Measurements from ENCODE around the gene LASP1.
A peak's percentile ranks its signal among the peaks of the same experiment; 100 is the strongest.

LASP1 gene

DNA sequence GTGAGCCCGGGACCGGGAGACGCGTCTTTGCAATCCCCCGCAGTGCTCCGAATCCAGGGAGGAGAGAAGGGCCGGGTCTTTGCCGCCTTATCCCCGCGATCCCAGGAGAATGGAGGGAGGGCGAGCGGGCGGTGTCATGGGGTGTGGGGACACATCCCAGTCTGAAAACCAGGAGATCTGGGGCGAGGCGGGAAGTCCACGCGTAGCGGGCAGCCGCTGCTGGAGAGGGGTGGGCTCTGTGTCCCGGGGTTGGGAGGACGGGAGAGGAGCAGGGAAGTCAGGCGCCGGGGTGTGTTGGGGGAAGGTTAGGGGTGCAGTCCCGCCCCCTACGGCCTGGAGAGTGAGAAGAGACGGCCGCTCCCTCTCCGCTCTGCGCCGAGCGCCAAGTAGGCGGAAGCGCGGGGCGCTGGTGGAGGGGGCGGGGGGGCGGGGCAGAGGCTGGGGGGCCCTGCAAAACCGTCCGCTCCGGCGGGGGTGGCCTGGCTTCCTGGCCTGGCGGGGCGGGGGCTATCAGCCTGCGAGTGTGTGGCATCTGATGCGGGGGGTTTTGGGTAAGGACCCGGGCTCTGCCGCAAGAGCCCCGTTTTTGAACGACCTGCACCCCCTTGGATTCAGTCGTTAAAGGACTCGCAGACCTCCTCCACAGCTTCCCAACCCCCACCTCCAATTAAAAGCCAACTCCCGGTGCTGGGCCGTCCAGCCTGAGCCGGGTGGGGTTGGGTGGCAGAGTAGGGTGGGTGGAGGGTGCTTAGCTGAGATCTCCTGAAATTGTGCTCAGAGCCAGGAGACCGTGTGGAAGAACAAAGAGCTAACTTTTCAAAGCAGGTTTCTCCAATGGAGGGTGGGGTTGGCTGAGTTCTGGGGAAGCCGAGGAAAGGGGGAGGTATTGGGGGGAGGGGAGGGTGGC, 654 bp downstream of the LASP1 start:
- peak; percentile 55 for DNase-seq (ENCODE audit: low read depth)

DNA sequence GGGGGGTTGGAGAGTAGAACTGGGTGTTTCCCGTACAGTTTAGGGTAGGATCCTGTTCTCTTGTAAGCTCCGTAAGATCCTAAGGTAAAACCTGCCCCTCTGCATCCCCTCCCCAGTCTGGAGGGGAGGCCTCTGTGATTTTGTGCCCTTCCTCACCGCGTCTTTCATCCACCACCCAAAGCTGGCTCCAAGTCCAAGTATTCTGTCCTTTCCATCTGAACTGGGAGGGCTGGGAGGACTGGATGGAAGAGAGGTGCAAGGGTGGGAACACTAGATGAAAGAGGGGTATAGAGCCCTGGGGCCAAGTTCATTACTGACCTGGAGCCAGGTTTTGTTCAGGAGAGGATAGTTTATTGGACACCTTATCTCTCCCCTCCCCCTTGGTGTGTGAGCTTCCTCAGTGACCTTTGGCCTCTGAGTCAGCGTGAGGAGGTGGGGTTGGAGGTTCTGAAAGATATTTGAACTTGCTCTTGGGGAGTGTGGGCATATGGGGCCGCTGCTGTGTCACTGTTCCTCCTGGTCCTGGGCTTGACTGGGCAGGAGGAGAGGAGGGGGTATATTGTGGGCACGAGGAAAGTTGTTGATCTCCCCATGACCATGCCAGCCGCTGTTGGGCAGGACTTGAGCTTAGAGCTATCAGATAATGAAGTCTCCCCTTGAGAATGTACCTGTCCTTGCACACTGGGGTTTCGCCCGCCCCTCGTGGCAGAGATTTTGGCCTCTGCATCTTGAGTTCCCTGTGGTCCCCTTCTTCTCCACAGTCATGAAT, 1.6 kb downstream of the LASP1 start:
- DNase-seq (ENCODE audit: low read depth), result peak; percentile 55

DNA sequence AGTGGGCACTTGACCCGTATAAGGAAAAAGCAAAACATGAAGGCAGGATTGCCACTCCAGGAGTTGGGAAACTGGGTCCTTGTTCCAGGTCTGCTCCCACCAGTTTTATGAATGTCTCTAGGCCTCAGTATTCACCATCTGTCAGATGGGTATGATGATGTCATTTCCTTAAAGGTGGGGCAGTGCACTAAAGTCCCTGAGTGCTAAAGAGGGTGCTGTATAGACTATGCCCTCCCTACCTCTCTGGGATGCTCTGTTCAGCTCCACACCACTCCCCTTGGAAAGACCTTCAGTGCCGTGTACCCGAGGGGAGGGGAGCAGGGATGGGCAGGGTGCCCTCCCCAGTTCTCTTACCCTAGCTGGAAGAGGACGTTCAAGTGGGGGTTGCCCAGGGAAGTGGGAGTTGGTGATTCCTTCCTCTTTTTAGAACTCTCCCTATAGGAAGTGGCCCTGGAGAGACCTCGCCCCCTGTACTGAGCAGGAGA, 2.2 kb downstream of the LASP1 start:
- DNase-seq (ENCODE audit: low read depth), result no peak

DNA sequence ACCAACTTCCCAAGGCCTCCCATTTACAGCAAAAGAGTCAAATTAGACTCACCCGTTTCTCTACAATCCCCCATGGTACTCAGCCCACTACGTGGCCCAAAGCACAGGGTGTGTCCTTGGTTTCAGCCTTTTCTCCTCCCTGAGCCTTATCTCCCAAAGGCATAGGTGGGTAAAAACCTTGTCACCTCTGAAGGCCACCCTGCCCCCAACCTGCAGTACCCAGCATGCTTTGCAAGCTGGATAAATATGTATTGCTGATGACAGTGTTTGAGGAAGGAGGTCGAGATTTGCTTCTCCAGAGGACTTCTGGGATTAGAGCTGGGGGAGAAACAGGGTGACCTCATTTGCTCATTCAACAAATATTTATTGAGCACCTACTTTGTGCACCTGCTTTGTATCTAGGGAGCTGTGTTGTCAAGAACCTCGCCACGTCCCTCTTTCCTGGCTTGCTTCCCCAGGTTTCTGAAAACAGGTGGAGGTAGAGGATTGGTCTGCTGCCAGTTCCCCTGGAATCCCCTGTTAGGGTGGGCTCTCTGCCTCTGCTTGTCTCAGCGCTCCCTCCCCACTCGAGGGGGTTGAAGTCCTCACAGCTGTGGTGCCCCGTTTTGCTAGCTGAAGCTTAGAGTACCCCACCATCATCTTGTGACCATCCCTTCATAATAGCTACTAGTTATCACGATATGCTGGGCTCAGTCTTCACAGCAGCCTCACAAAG, 3.0 kb downstream of the LASP1 start:
- DNase-seq (ENCODE audit: low read depth), result no peak

DNA sequence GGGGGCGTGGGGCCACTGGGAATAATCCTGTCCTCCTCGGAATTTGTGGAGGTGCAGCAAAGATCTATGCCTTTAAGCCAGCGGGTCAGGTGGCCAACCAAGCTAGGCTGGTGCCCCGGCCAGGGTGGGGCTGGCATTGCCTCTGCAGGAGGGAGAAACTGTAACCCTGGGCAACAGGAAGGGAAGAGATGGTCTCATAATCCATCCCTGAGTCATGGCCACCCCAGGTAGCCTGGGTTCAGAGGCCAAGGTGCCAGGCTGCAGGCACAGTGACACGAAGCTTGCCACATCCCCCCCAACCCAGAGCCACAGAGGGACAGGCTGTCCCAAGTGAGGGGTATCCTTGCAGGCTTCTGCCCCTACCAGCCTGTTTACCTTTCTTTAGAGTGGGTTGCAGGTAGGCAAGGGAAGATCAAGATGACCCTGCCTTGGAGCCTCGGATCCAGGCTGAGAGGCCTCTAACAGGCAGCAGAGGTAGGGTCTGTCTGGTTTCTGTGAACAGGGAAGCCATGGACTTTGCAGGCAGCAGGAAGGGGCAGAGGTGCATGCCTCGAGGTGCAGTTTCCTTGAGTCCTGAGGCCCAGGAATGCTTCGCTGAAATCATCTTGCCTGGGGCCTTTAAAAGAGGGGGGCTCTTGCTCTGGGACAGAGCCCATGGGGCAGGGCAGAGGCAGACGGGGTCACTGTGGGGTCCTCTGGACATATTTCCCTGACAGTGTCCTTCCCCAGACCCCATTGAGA, 4.0 kb downstream of the LASP1 start:
- DNase-seq (ENCODE audit: low read depth), result no peak

DNA sequence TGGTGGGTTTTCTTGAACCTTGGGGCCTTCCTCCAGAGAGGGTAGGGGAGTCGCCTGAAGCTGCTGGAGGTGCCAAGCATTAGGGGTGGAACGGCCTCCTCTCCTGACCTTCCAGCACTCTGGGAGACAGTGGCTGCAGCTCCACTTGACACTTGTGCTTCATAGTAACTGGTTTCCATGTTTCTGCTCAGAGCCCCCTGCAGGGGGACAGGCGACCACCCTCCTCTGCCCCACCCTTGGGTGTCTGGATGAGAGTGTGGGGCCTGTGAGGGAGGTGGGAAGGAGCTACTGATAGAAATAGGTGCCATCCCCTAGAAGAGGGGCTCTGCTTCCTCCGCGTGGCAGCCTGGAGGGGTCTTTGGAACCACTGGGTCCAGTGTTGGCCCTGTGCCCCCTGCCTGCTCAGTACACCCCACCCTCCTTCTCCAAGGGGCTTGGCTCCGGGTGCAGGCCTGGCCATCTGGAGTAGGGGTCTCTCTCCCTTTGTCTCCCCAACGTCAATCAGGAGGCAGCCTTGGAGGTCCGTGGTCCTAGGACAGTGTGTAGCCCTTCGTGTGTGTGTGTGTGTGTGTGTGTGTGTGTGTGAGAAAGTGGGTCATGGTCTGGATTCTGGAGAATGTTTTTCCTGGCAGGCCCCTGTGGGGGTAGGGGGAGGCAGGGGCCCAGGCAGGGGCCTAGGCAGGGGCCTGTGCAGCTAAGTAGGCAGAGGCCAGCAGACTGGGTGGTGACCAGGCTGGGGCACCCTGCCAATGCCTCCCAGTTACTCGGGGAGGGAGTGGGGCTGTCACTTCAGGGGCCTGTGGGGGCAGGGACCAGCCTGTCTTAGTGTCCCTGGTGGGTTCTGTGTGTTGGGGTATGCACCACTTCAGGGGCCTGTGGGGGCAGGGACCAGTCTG, 4.9 kb downstream of the LASP1 start:
- no peak for DNase-seq (ENCODE audit: low read depth)

DNA sequence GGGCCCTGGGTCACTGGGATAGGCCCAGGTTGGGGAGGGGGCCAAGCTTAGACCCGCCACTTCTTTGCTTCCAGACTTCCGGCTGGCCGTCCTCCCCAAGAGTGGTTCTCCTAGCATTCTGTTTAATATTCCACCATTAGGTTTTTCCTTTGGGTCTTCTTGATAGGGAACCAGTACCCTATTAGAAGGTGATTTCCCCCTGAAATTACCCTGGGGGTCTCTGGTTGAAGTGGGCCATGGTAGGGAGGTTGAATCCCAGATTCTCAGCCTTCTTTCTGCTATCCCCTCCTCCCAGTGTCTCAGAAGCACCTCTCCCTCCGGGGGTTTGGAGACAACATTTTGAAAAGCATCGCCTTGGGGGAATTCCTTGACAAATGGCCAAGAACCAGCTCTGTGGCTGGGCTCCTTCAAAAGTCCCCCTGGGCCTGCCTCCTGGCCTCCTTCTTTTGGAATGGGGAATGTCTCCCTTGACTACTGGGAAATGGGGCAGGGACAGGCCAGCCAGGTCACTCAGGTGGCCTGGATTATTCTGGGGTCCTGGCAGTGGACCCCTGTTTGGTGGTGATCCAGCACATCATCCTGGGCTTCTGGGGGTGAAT, 5.7 kb downstream of the LASP1 start:
- no peak for DNase-seq (ENCODE audit: low read depth)

DNA sequence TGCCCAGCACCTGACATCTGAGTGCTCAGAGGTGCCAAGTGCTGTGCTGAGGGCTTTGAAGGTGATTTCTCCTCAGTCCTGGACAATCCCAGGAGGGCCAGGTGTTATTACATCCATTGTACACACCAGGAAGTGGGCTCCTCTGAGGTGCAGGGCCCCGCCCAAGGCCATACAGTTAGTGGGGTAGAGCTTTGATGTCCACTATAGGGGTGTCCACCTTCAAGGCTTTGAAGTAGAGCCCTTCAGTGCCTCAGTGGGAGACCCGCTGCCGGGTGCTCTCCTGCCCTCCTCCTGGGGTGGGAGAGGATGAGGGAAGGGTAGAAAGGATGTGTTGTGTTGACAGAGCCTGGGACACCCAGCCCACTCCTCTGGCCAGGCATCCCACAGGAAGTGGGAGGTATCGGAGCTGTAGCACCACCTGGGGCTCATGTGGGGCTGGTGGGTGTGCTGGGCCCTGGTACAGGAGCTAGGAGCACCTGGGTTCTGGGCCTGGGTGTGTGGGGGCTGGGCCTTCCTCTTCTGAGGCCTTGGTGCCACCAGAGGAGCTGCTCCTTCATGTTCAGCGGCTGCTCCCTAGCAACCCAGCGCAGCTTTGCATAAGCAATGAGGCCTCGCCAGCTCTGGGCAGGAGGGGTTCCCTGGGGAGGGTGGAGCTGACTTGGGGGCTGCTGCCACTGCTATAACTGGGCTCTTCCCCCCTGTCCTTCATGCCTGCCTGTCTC, 7.4 kb downstream of the LASP1 start:
- DNase-seq (ENCODE audit: low read depth), result no peak

DNA sequence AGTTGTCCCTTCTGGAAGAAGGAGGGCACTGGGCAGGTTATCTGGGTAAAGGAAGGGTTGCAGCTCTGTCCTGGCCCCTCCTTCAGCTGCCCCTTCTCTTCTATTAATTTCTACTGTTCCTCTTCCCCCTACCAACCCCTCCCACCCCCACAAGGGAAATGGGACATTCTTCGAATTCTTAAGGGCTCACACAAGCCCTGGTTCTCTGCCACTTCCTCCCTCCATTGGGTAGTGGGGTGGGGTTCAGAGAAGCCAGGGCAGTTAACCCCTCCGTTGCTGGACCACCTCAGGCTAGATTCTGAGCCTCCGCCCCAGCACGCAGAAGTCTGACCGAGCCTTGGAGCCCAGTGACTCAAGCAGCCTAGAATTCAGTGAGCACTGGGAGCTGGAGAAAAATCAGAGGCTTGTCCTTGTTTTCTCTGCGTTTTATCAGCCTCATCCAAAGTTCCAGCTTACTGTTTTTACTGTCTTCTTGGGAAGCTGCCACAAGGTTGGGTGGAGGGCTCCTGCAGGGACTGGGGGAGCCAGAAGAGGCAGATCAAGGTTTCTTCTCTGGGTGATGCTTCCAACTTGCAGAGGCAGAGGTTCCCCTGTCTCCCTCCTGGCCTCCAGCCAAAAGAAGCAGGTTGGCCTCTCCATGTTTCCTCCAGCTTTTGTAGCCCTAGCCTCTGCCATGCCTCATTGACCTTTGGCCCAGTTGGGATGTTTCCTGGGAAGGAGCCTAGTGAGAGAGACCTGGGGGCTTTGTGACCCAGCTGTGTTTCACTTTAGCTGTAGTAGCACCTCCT, 10.2 kb downstream of the LASP1 start:
- no peak for DNase-seq (ENCODE audit: low read depth)

DNA sequence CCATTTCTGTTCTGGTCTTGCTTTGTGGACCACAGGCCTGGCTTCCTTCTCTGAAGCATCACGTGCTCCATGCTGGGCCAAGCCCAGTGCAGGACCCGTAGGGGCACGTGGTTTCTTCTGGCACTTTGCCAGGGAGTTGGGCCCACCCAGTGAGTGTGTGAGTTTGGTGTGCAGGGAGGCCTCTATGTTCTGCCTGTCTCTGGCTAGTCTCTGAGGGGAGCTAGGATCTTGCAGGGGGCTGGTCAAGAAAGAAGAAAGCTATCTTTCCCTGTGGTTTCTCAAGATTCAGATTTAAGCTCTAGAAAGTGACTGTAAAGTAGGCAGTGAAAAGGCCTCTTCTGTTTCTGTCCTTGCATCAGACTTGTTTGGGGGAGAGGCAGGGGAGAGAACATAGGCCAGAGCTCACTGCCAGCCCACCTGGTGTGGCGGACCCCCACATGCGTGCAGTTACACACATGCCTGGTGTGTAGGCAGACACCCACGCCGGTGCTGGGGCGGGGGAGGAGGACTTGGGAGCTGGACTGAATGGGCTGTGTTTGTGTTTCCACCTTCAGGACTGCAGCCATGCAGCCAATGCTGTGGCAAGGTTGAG, 11.8 kb downstream of the LASP1 start:
- no peak for DNase-seq (ENCODE audit: low read depth)

DNA sequence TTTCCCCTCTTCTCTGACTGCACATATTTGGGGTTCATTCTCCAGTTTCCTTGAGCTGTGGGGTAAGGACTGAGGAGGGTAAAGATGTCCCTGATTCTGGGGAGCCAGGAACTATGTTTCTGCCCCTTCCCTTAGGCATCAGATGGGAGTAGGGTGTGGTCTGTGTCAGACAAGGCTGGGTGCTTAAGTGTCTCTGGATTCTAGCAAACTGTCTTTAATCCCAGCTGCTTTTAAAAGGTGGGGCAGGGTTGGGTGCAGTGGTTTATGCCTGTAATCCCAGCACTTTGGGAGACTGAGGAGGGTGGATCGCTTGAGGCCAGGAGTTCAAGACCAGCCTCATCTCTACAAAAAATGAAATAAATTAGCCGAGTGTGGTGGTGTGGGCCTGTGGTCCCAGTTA, 13.0 kb downstream of the LASP1 start:
- DNase-seq (ENCODE audit: low read depth), result no peak

DNA sequence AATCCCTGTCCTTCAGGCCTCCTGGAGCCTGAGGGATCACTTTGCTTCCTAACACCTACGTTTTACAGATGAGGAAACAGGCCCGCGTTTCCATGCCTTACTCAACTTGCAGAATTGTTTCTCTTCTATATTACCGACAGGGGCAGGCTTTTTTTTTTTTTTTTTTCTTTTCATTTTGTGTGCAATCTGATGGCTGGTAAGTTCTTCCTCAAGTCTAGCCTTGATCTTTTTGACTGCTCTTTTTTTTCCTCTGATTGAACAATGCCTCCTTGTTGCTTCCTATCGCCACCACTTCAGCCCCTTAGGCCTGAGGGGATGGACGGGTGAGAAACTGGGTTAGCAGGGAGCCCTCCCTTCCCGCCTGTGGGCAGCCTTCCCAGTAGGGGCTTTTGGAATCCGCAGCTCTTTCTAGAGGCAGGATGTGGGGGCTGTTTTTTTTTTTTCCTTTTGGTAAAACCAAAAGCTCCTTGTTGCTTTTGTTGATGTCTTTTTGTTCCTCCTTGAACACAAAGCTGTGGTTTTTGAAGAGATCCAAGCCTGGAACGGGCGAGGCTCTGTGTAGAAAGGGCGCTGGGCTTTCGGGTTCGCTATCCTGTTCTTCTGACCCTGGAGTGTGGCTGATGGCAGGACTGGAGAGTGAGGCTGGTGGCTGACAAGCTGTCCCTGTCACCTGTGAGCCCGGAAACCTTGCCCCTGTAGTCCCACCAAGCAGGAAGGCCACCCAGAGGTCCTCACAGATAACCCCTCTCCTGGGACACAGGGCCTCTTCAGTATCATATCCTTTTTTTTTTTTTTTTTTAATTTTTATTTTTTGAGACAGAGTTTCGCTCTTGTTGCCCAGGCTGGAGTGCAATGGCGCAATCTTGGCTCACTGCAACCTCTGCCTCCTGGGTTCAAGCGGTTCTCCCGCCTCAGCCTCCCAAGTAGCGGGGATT, 14.0 kb downstream of the LASP1 start:
- no peak for DNase-seq (ENCODE audit: low read depth)

DNA sequence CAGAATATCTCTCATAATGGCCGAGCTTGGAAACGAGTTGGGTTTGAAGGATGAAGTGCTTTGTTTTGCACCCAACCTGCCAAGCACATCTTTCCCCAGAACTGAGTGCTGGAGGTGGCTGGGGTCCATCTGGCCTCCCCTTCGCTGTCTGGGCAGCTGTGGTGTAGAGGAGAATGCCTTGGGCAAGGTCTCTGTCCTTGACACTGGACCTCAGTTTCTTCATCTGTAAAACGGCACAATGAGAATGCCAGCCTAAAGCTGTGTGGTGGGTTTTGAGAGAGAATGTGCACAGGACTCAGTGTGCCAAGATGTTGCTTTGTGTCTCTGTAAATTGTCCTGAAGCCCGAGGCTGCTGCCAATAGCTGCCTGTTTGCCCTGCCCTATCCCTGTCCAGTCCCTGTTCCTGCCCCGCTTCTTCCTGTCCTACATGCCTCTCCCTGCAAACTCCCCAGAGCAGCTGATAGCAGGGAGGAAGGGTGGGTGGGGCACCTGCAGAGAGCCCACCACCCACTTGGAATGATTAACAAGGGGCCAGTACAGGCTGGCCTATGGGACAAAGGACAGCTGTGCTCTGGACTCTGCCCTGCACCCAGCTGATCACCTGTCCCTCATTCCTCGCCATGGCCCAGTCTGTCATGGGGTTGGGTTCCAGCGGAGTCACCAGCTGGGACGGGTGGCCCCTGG, 15.3 kb downstream of the LASP1 start:
- no peak for DNase-seq (ENCODE audit: low read depth)

DNA sequence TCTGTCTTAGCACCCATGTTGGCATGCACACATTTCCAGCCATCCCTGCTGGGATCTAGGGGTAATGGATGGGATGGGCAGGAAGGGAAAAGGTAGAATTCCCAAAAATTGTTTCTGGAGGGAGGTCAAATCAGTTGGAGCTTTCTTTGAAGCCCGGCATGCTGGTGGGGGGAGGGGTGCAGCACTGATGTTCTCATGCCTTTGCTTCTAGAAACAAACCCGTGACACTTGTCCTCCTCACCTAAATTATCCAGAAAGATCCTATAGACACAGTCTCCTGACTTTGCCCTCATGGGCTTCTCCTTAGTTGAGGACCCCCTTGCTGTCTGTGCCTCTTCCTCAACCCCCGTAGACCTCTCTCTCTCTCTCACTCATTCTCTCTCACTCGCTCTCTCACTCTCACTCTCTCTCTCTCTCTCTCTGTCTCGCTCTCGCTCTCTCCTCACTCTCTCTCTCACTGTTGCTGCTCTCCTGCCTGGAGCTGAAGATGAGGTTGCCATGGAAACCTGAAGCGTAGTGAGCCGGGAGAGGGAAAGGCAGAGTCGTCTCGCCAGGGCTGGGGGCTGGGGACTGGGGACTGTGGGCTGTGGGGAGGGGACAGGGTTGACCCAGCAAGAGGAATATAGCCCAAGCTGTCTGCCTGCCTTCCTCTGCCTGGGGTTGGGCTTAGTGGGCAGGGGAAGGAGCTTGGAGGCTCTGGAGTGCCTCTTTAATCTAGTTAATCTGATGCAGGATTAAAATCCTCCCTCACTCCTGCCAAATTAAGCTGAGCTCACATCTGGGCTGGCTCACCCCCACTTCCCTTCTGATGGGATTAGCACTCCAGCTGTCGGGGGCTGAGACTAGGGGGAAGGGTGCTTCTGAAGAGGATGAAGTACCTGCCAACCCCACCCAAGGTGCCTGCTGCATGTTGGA, 16.1 kb downstream of the LASP1 start:
- no peak for DNase-seq (ENCODE audit: low read depth)

DNA sequence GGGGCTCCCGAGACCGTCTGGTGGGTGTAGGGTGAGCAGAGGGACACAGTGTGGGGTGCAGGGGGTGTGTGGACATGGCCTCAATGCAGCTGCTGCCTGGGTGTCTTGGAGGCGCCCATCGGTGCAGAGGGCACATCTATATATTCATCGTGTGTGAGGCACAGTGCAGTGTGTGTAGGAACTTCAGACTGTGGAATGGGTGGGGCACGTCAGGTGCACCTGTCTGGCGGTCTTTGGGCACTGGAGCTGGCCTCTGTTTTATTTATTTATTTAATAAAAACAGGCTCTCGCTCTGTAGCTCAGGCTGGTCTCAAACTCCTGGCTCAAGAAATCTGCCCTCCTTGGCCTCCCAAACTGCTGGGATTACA, 16.8 kb downstream of the LASP1 start:
- no peak for DNase-seq (ENCODE audit: low read depth)

DNA sequence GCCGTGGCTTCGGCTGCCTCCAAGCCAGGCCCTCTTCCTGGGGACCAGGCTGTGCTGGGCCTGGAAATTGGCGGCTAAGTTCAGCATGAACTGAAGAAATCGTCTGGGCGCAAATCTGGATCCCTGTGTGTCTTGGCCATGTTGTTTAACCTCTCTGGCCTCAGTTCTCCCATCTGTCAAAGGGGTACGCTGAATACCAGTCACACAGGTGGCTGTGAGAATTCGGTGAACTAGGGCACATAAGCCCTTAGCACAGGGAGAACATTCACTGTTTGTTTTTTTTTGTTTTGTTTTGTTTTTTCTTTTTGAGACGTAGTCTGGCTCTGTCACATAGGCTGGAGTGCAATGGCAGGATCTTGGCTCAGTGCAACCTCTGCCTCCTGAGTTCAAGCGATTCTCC, 19.0 kb downstream of the LASP1 start:
- no peak for DNase-seq (ENCODE audit: low read depth)
